Measurements from ENCODE around the gene RIN1.

The RIN1 gene

DNA sequence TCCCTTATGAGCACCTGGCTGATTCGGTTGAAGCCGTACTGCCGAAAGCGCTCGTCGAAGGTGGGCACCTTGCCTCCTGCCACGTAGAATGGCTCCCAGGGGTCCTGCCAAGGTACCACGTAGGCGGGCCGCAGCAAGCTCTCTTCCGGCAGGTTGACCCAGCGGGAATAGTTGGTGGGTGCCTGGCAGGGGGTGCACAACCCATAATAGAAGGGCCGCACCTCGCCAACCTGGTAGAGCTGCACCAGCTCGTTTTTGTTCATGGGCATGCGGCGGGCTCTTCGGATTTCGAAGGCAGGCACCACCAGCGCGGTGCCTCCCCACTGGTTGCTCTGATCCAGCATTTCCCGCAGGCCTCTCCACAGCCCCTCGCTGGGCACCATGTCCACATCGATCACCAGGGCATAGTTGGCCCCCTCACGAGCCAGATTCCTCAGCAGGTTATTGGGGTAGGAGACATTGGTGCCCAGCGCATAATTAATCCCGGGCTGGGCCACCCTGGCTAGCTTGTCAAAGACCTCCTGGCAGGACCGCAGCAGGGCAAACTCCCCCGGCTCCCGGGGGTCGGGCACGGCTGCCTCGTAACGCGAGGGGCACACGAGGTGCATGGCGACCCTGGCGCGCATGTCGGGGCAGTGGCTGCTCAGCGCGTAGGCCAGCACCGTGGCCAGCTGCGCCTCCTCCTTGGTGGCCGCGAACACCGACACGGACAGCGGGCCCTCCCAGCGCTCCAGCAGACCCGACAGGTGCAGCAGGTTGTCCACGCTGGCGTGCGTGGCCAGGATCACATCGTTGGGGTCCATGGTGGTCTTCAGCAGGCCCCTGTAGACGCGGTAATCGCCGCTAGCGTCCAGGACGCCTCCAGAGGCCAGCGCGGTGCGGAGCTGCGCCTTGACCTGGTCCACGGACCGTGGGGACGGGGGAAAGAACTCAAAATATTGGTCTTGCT lies 10.5 kb upstream of the RIN1 start:
- Histone ChIP-seq H3K27me3 (replicated peaks) (no peaks in the 10 kb centered on the region), H3K4me3 (ENCODE audit: low read depth, low read length) (peak overlapping the region; percentile 88), H3K27ac (peak overlapping the region; percentile 25), H3K36me3 (replicated peaks) (peaks cover 2% of the 10 kb centered on the region)
- in situ Hi-C loops (cut with HindIII; ENCODE audit: low pct_ligation_motif_present, low sequenced_read_pairs) = no loop called here
- TF ChIP-seq, protein P1, sequence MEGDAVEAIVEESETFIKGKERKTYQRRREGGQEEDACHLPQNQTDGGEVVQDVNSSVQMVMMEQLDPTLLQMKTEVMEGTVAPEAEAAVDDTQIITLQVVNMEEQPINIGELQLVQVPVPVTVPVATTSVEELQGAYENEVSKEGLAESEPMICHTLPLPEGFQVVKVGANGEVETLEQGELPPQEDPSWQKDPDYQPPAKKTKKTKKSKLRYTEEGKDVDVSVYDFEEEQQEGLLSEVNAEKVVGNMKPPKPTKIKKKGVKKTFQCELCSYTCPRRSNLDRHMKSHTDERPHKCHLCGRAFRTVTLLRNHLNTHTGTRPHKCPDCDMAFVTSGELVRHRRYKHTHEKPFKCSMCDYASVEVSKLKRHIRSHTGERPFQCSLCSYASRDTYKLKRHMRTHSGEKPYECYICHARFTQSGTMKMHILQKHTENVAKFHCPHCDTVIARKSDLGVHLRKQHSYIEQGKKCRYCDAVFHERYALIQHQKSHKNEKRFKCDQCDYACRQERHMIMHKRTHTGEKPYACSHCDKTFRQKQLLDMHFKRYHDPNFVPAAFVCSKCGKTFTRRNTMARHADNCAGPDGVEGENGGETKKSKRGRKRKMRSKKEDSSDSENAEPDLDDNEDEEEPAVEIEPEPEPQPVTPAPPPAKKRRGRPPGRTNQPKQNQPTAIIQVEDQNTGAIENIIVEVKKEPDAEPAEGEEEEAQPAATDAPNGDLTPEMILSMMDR (IDR thresholded peaks at IDR 0.05; ENCODE audit: low read depth, low read length, missing control alignments) = no peak
- no peak for DNase-seq

DNA sequence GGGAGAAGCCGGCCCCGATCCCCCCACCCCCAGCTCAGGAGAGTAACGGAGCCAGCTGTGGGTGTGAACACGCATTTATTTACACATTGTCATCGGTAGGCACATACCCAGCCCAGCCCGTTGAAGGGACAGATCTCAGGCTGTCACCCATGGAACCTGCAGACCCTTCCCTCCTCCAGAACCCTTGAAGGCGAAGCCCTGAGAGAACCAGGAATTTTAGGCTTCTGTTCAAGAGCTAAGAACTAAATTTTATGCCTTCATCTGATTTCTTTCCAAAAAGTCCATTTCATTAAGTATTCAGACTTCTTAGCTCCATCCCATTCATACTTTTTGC lies 9.0 kb upstream of the RIN1 start:
- DNase-seq = no peak
- Histone ChIP-seq H3K27me3 (replicated peaks) (no peaks in the 10 kb centered on the region), H3K4me3 (ENCODE audit: low read depth, low read length) (peak overlapping the region; percentile 98), H3K36me3 (replicated peaks) (peaks cover 12% of the 10 kb centered on the region), H3K27ac (peak overlapping the region; percentile 69)
- TF ChIP-seq, protein P1 (IDR thresholded peaks at IDR 0.05; ENCODE audit: low read depth, low read length, missing control alignments) = no peak
- in situ Hi-C loops (cut with HindIII; ENCODE audit: low pct_ligation_motif_present, low sequenced_read_pairs) = no loop called here

DNA sequence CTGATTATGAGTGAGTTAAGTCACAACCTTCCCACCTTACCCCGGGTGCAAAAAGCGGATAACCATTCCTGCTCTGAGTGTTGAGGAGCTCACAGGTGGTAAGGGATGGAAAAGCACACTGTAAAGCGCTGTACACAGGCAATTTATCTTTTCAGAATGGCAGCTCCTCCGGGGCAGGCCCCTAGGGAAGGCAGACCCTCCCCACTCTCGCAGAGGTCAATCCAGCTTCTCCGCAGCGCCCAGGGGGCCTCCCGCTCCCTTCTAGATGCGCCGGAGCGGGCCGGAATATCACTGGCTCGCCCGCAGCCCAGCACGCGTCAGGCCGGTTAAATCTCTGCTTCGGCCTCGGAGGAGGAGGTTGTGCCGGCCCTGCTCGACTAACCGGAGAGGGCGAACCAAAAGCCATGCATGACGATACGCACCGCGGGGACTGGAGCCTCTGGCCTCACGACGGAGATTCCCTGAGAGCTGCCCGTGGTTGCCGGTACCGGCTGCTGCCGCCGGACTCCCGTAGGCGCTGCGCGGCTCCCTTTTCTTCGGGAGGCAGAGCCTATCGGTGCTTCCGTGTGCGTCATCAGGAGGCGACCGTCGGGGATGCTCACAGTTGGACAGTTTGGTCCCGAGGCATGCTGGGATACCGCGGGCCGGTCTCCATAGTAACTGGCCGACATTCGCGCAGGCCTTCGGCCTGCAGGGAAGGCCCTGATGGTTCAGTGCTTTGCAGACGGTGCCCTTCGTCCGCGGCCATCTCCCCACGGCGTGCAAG lies 8.5 kb upstream of the RIN1 start, which contains the start of gene BRMS1:
TSS of gene BRMS1 (minus strand) at position 555 of the 766 bp plus-strand sequence. CDS start 2,870 bp downstream, outside the sequence.
- in situ Hi-C loops (cut with HindIII; ENCODE audit: low pct_ligation_motif_present, low sequenced_read_pairs) = no loop called here
- peak; percentile 98 for DNase-seq
- TF ChIP-seq, protein P1 (IDR thresholded peaks at IDR 0.05; ENCODE audit: low read depth, low read length, missing control alignments) = peak; percentile 29
- Histone ChIP-seq H3K27me3 (replicated peaks) (no peaks in the 10 kb centered on the region), H3K36me3 (replicated peaks) (peaks cover 17% of the 10 kb centered on the region), H3K4me3 (ENCODE audit: low read depth, low read length) (peak within 1 kb of the TSS; percentile 98), H3K27ac (peak within 1 kb of the TSS; percentile 69)

DNA sequence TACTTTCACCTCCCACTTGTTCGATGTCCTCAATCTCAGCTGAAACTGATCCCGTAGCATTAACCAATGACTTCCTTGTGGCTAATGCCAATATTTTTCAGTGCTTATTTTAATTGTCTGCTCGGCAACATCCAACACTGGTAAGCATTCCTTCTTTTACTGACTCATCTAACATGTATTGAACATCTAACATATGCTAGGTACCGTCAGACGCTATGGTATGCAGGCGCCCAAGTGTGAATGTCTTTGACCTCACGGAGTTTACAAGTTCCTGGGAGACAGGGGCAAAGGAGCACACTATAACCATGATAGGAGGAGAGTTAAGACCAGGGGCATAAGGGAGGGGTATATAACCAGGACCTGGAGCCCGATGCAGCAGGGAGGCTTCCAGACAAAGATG lies 6.9 kb upstream of the RIN1 start:
- H3K27me3 ChIP-seq (replicated peaks) = no peaks in the 10 kb centered on the region
- in situ Hi-C loops (cut with HindIII; ENCODE audit: low pct_ligation_motif_present, low sequenced_read_pairs) = no loop called here
- H3K27ac ChIP-seq = no peak overlapping the region
- TF ChIP-seq, protein P1 (IDR thresholded peaks at IDR 0.05; ENCODE audit: low read depth, low read length, missing control alignments) = no peak
- no peak for DNase-seq
- peaks cover 26% of the 10 kb centered on the region for H3K36me3 ChIP-seq (replicated peaks)
- H3K4me3 ChIP-seq (ENCODE audit: low read depth, low read length) = no peak overlapping the region

DNA sequence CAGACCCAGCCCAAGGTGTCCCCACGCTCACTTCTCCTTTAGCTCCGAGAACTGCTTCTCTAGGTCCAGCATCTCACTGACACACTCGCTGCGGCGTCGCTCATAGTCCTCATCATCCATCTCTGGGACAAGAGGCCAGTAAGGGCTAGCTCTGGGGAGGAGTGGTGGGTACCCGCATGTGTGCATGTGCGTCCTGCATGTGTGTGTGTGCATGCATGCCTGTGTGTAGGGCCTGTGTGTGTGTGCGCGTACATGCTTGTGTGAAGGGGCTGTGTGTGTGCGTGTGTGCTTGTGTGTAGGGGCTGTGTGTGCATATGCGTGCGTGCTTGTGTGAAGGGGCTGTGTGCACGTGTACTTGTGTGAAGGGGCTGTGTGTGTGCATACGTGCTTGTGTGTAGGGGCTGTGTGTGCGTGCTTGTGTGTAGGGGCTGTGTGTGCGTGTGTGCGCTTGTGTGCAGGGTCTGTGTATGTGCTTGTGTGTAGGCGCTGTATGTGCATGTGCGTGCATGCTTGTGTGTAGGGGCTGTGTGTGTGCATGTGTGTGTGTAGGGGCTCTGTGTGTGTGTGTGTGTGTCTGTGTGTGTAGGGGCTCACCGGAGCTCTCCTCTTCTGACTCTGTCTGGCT lies 5.4 kb upstream of the RIN1 start:
- in situ Hi-C loops (cut with HindIII; ENCODE audit: low pct_ligation_motif_present, low sequenced_read_pairs) = no loop called here
- H3K4me3 ChIP-seq (ENCODE audit: low read depth, low read length) = no peak overlapping the region
- H3K27ac ChIP-seq = no peak overlapping the region
- H3K27me3 ChIP-seq (replicated peaks) = no peaks in the 10 kb centered on the region
- TF ChIP-seq, protein P1 (IDR thresholded peaks at IDR 0.05; ENCODE audit: low read depth, low read length, missing control alignments) = no peak
- DNase-seq = no peak
- peaks cover 26% of the 10 kb centered on the region for H3K36me3 ChIP-seq (replicated peaks)

Data from brain microvascular endothelial cell (primary cell).